Measurements from ENCODE around the gene EPHA3. TPM values are rescaled to one million over a fixed set of nuclear protein-coding genes. Genes with fewer than 3 reads are reported as not detected.

Gene EPHA3
- not detected for total RNA-seq
- polyA plus RNA-seq (2013, experiment 1 of 2), result 0.03 TPM
- polyA plus RNA-seq (2013, experiment 2 of 2), result 0.27 TPM
- 0 to 0.42 (median 0) reads per million in 172 experiments for total RNA-seq

- ATAC-seq (ENCODE audit: poor library complexity) (peak; percentile 82), DNase-seq (peak in 13 of 14 experiments; percentile 1 to 58 (median 19))
- Histone ChIP-seq H3K9me3 (ENCODE audit: control insufficient read depth in 1 of 2, insufficient read depth in 1 of 2, low read length in 2 of 2) (peaks cover 0 to 7% of the 10 kb centered on the region in 2 experiments), H3K36me3 (ENCODE audit: insufficient read depth, low read length) (no peaks in the 10 kb centered on the region), H3K27me3 (ENCODE audit: control insufficient read depth in 1 of 2, insufficient read depth in 2 of 2, low read length in 2 of 2) (peaks cover 0 to 4% of the 10 kb centered on the region in 2 experiments), H3K4me1 (ENCODE audit: insufficient read depth, low read length) (no peaks in the 10 kb centered on the region), H3K27ac (ENCODE audit: low read depth in 1 of 2, low read length in 2 of 2) (no peak within 1 kb of the TSS), H3K4me3 (ENCODE audit: low read length) (peak within 1 kb of the TSS; percentile 27)
- peak within 1 kb of the TSS; percentile 77 for H3K4me3 Mint-ChIP-seq
- no peak for TF ChIP-seq CTCF (IDR thresholded peaks at IDR 0.05)
- peaks cover 30% of the 10 kb centered on the region for H3K27me3 Mint-ChIP-seq
- CTCF ChIA-PET, result no interaction called here
- no peak within 1 kb of the TSS for H3K27ac Mint-ChIP-seq
- POLR2A ChIA-PET, result no interaction called here
- no peaks in the 10 kb centered on the region for H3K9me3 Mint-ChIP-seq
- no peaks in the 10 kb centered on the region for H3K36me3 Mint-ChIP-seq (ENCODE audit: low read depth)
- H3K4me1 Mint-ChIP-seq (ENCODE audit: low read depth), result peaks cover 21% of the 10 kb centered on the region
- intact Hi-C loops (cut with DNase I, micrococcal nuclease), result no loop called here
These were observed at the start of gene EPHA3 for GRCh38 chr3:89107461-89108290. TSS of gene EPHA3 (plus strand) at chr3:89107621. CDS start at chr3:89107749, 128 bp downstream.

- no peak overlapping the region for H3K27ac ChIP-seq (ENCODE audit: low read depth in 1 of 2, low read length in 2 of 2)
- Mint-ChIP-seq H3K4me3 (no peak overlapping the region), H3K4me1 (ENCODE audit: low read depth) (no peaks in the 10 kb centered on the region), H3K36me3 (ENCODE audit: low read depth) (no peaks in the 10 kb centered on the region), H3K27ac (no peak overlapping the region), H3K27me3 (no peaks in the 10 kb centered on the region), H3K9me3 (peaks cover 3% of the 10 kb centered on the region)
- peaks cover 0 to 3% of the 10 kb centered on the region in 2 experiments for H3K9me3 ChIP-seq (ENCODE audit: control insufficient read depth in 1 of 2, insufficient read depth in 1 of 2, low read length in 2 of 2)
- CTCF ChIA-PET, result no interaction called here
- no peak for DNase-seq
- intact Hi-C loops (cut with DNase I, micrococcal nuclease), result no loop called here
- POLR2A ChIA-PET, result no interaction called here
- H3K27me3 ChIP-seq (ENCODE audit: control insufficient read depth in 1 of 2, insufficient read depth in 2 of 2, low read length in 2 of 2), result no peaks in the 10 kb centered on the region
- H3K4me3 ChIP-seq (ENCODE audit: low read length), result no peak overlapping the region
- ATAC-seq (ENCODE audit: poor library complexity), result no peak
- no peak for TF ChIP-seq CTCF (IDR thresholded peaks at IDR 0.05)
- no peaks in the 10 kb centered on the region for H3K36me3 ChIP-seq (ENCODE audit: insufficient read depth, low read length)
- no peaks in the 10 kb centered on the region for H3K4me1 ChIP-seq (ENCODE audit: insufficient read depth, low read length)
These were observed 49.0 kb upstream of the EPHA3 start for GRCh38 chr3:89058371-89058770.

- no peak overlapping the region for H3K4me3 Mint-ChIP-seq
- H3K4me3 ChIP-seq (ENCODE audit: low read length), result no peak overlapping the region
- intact Hi-C loops (cut with DNase I, micrococcal nuclease), result no loop called here
- H3K36me3 Mint-ChIP-seq (ENCODE audit: low read depth), result no peaks in the 10 kb centered on the region
- CTCF ChIA-PET, result no interaction called here
- no peak overlapping the region for H3K27ac ChIP-seq (ENCODE audit: low read depth in 1 of 2, low read length in 2 of 2)
- no peak overlapping the region for H3K27ac Mint-ChIP-seq
- POLR2A ChIA-PET, result interaction anchor here (0.7 kb wide), 1 partner anchor 40 kb away, joined by 3 read pairs; no protein-coding TSS in a partner anchor
- H3K9me3 ChIP-seq (ENCODE audit: control insufficient read depth in 1 of 2, insufficient read depth in 1 of 2, low read length in 2 of 2), result peaks cover 0 to 5% of the 10 kb centered on the region in 2 experiments
- DNase-seq, result no peak
- H3K4me1 ChIP-seq (ENCODE audit: insufficient read depth, low read length), result no peaks in the 10 kb centered on the region
- no peaks in the 10 kb centered on the region for H3K36me3 ChIP-seq (ENCODE audit: insufficient read depth, low read length)
- no peaks in the 10 kb centered on the region for H3K4me1 Mint-ChIP-seq (ENCODE audit: low read depth)
- no peak for TF ChIP-seq CTCF (IDR thresholded peaks at IDR 0.05)
- H3K27me3 Mint-ChIP-seq, result no peaks in the 10 kb centered on the region
- H3K9me3 Mint-ChIP-seq, result peaks cover 3% of the 10 kb centered on the region
- H3K27me3 ChIP-seq (ENCODE audit: control insufficient read depth in 1 of 2, insufficient read depth in 2 of 2, low read length in 2 of 2), result no peaks in the 10 kb centered on the region
- ATAC-seq (ENCODE audit: poor library complexity), result no peak
These were observed 48.1 kb upstream of the EPHA3 start for GRCh38 chr3:89059211-89059925.

Measured in CD4-positive, alpha-beta T cell (primary cell).